NCI-H345 treated with DMSO at 0.1 percent for 48 hours (cell line): Measurements from ENCODE around the gene STK33.
"Not testable (repeated sequence)": the region's sequence is repeated elsewhere in the genome, so short reads cannot be mapped to it uniquely, and the experiment has no call there.

ENCODE experiments used
- DNase-seq: peaks from one replicate; lab custom pipeline; 2025; ENCODE audit not compliant: unreplicated experiment; lab: John Stamatoyannopoulos, UW

The STK33 gene

GRCh38 chr11:8545698-8546366, 48.2 kb downstream of the STK33 start:
- no peak for DNase-seq

DNA sequence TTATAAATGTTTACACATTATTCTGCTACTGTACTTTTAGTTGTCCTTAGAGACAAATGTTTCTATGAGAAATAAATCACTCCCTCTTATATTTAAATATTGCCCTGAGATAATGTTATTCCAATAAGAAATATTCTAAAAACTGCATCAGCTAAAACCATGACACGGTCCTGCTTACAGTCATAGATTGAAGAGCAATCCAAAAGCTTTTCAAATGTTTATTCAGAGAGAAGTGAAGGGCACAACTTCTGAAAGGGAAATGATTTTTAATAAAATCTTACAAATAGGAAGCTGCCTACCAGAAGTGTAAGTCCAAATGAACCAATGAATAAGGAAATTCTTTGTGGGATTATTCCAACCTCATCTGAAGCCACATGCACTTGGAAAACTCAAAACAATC, 49.2 kb downstream of the STK33 start:
- DNase-seq = no peak

- no peak for DNase-seq
Measured at GRCh38 chr11:8543278-8543677, 50.8 kb downstream of the STK33 start.

- DNase-seq = no peak
Measured at GRCh38 chr11:8541448-8541847, 52.6 kb downstream of the STK33 start.

DNA sequence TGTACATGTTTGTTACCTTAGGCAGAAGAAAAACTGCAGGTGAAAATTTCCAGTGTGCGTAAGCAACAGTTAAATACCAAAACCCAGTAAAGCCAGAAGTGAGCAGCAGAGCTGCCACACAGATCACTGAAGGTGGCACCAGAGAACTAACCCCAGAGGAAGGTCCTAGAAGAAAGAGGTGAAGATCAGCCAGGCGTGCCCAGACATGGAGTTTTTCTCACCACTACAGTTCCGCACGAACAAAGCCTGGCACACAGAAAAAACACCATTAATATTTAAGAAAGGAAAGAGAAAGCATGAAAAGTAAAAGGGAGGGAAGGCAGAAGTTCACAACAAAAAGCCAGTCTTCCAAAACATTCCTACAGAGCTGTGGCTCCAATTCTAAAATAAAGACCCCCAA, 60.7 kb downstream of the STK33 start:
- no peak for DNase-seq

DNA sequence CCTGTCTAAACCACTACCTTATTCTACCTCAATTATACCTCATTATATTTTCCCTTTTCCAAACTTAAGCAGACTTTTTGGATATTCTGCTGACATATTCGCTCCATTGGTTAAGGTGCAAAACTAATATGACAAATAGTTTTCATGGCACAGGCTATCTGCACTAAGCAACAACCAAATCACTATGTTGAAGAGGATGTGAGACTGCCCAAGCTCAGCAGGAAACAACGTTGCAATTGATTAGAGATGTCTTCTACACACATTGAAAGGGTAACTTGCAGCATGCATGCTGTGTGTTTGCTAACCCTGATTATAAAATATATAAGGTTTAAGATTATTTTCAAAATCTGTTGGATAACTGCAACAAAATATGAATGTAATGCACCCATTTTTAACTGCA, 61.6 kb downstream of the STK33 start:
- DNase-seq = no peak

DNA sequence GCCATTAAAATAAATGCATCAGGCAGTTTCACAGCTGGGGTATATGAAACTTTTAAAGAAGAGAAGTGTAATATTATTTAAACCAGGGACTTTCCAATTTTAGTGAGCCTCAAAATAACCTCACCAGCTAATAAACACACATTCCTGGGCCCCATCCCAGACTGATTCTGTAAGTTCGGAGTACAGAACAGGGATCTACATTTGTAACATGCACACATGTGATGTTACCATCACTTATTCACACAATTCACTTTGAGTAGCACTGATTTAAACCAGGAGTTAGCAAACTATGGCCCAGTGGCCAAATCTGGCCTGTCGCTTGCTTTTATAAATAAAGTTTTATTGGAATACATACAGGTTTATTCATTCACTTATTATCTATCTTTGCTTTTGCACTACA, 62.0 kb downstream of the STK33 start:
- DNase-seq = no peak

DNA sequence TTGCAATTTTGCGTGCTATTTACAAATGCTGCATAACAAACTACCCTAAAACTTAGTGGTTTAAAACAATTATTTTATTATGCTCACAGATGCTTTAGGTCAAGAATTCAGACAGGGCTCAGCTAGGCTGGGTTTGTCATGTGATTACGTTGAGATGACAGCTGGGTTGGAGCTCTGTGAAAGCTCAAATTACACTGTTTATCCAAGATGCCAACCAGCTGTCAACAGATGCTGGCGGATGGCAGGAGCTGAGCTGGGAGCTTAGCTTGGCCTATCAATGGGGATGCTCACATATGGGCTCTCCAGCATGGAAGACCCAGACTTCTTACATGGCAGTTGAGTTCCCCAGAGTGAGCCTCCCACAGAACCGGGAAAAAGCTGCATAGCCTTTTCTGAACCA, 62.7 kb downstream of the STK33 start:
- DNase-seq = peak; percentile 51

- DNase-seq = no peak
Measured at GRCh38 chr11:8527939-8528338, 66.1 kb downstream of the STK33 start.

- no peak for DNase-seq
Measured at GRCh38 chr11:8523396-8523795, 70.6 kb downstream of the STK33 start.

DNA sequence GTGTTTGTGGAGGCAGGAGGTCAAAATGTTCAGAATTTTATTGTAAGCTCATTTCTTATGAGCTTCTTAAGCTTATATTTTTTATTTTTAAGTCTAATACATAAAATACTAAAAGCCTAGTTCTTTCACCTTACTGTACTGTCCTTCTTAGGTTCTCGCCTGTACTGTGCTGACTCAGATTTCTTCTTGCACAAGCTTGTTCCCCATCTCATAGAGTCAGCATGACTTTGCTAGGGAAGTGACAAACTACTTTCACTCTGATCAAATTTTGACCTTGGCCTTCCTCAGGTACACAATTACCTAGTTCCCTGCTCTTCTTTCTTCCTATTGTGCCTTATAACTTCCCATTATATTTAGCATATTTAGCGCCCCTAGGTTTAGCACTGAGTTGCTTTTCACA, 81.5 kb downstream of the STK33 start:
- no peak for DNase-seq

DNA sequence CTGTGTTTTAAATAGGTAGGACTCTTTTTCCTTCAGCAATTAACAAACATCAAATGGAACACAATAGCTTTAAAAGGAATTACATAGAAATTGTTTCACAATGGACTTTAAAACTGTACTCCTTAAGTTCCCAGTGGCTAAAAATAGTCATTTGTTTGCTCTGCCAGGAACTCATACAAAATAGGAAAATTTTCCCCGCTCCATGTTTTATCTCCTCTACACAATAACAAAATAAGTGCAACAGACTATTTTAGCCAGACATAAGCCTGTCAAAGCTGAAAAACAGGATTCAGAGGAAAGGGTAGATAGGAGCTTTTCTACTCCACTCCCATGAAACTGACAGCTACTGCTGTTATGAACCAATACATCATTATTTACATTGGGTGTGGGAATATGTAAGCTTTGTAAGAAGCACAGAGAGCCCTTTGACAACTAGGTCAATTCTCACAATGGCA, 90.1 kb downstream of the STK33 start:
- DNase-seq = no peak

GRCh38 chr11:8501836-8502235, 92.2 kb downstream of the STK33 start:
- no peak for DNase-seq

- DNase-seq = no peak
Measured at GRCh38 chr11:8488395-8488794, 105.6 kb downstream of the STK33 start.

GRCh38 chr11:8487261-8487660, 106.8 kb downstream of the STK33 start:
- DNase-seq = no peak

DNA sequence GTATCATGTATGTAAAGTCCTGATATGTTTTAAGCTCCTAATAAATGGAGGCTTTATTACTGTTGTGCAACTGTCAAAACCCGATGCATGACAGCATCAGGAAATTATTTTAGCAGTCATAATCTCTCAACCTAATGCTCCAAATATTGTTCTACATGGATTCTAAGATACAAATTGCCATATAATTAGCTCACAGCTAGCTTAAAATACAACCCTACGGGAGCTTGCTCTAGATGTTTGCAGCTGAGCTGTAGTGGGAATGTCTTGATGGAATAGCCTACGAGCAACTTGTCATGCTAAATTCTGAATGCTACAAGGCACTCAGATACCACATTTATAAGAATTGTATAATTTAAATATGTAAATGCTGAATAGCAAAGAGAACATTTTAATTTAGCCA, 109.8 kb downstream of the STK33 start:
- DNase-seq = no peak

- DNase-seq = no peak
Measured at GRCh38 chr11:8480858-8481257, 113.2 kb downstream of the STK33 start.

DNA sequence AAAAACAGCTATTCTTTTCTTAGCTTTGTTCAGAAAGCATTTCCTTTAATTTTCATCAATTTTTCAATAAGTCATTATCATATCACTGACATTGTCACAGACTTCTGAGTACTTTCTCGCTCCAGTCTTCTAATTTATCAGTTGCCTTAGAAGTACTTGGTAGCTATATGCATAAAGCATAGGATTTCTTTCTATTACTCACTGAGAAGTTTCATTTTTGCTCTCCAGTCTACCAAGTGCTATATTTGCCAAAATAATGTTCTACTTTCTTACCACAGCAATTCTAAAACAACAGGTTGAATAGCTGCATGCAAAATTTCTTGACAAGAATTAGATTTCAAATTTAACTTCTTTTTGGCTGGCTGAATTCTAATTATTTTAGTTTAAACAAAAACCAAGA, 116.3 kb downstream of the STK33 start:
- DNase-seq = no peak

DNA sequence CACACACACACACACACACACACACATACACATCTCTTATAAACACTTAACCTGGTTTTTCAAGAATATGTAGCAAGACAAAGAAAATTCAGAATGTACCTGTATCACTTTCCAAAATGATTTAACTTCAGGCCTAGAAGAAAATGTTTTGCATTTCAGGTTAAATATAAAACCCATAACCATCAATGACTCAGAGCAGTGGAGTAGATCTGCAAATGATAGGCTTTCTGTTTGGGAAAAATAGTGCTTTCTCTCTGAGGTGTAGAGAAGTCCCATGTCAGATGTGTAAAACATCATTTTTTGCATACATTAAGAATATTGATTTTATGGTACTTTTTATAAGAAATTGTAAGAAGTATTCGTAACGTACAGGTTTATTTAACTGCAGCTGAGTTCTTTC, 116.9 kb downstream of the STK33 start:
- DNase-seq = no peak

GRCh38 chr11:8467806-8468205, 126.2 kb downstream of the STK33 start:
- DNase-seq = not testable (repeated sequence)

- not testable (repeated sequence) for DNase-seq
Measured at GRCh38 chr11:8467356-8467755, 126.7 kb downstream of the STK33 start.

GRCh38 chr11:8466884-8467283, 127.1 kb downstream of the STK33 start:
- not testable (repeated sequence) for DNase-seq

DNA sequence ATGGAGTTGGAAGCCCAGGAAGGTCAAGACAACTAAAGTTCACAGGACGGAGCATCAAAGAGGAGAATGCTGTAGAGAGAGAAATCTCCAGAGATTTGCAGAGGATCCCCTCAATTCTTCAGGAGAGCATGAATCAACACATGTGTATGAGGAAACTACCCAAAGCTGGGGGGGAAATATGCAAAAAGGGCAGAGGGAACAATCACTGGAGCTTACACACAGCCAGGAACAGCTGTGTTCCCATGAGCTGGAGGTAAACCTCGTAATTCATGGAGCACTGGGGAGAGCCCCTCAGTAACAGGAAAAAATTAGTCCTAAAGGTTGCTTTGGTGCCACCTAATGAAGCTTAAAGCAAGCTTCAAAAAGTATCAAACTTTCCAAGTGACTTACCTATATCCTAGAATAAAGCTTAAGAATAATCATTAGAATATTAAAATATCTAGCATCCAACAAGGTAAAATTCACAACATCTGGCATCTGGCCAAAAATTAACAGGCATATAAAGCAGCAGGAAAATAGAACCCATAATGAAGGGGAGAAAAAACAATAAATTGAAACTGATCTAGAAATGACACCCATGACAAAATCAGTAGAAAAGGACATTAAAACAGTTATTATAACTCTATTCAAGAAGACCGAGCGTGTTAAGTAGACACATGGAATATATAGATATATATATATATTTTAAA, 134.2 kb downstream of the STK33 start:
- DNase-seq = no peak
